ENCODE measurements around the gene PRKAG2. TPM values are rescaled to one million over a fixed set of nuclear protein-coding genes. Genes with fewer than 3 reads are reported as not detected.
A peak's percentile ranks its signal among the peaks of the same experiment; 100 is the strongest.

PRKAG2 gene
- total and polyA plus RNA-seq, 2 of the 13 experiments (the other 11 are each of a cell fraction or from before 2014, with no cell fraction given): 0.90 to 1.3 TPM

- no peak for TF ChIP-seq MLLT10 (CRISPR knock-in tag; IDR thresholded peaks at IDR 0.05)
- peak; percentile 59; the same call in 1 of the 2 replicates for TF ChIP-seq ZGPAT (CRISPR knock-in tag; IDR thresholded peaks at IDR 0.05)
- TF ChIP-seq ZBTB25 (CRISPR knock-in tag; IDR thresholded peaks at IDR 0.05): 0 out of 2 replicates have a peak, but pooled peaks have one; percentile 50
- no peak for TF ChIP-seq STAT5B (CRISPR knock-in tag; IDR thresholded peaks at IDR 0.05)
- TF ChIP-seq CENPT (CRISPR knock-in tag; IDR thresholded peaks at IDR 0.05; ENCODE audit: low read depth): no peak
- TF ChIP-seq HOXA9 (CRISPR knock-in tag; IDR thresholded peaks at IDR 0.05; ENCODE audit: borderline replicate concordance): no peak
- peak; percentile 89 for TF ChIP-seq CTCF (CRISPR knock-in tag; IDR thresholded peaks at IDR 0.05)
- no peak for TF ChIP-seq ZNF703 (CRISPR knock-in tag; IDR thresholded peaks at IDR 0.05; ENCODE audit: borderline replicate concordance)
- peak; percentile 57 for TF ChIP-seq THAP11 (CRISPR knock-in tag; IDR thresholded peaks at IDR 0.05)
- TF ChIP-seq ZNF576 (CRISPR knock-in tag; IDR thresholded peaks at IDR 0.05): no peak
- no peak for TF ChIP-seq GATAD1 (CRISPR knock-in tag; IDR thresholded peaks at IDR 0.05)
- TF ChIP-seq CBX2 (IDR thresholded peaks at IDR 0.05; ENCODE audit: low read depth, low read length): no peak
- TF ChIP-seq CBX2 (CRISPR knock-in tag; IDR thresholded peaks at IDR 0.05; ENCODE audit: low read depth): no peak
- no peak for TF ChIP-seq ZNF318 (CRISPR knock-in tag; IDR thresholded peaks at IDR 0.05)
- TF ChIP-seq HNRNPUL1 (IDR thresholded peaks at IDR 0.05; ENCODE audit: low read depth, low read length): no peak
- no peak for TF ChIP-seq CCAR2 (optimal IDR thresholded peaks at IDR 0.05; ENCODE audit: low read depth, low read length)
- no peak for TF ChIP-seq ZNF841 (CRISPR knock-in tag; IDR thresholded peaks at IDR 0.05; ENCODE audit: borderline replicate concordance)
Observed at GRCh38 chr7:151754142-151754590, 122.7 kb downstream of the PRKAG2 start (continued).
